DOHH2 (cell line): Measurements from ENCODE around the gene VGLL4.

Experiments
- H3F3A ChIP-seq: fragments of 200-600 bp; sonication (generic), shearing (Covaris generic); 2 replicates; pipeline ENCODE4 v1.6.0; 2016; ENCODE audit warnings: antibody characterized with exemption, mild to moderate bottlenecking; ENCODE audit not compliant: control insufficient read depth, insufficient read depth
- H3K27ac ChIP-seq: fragments of 200-600 bp; sonication (generic); 2 replicates; pipeline ENCODE4 v1.5.1; 2014; ENCODE audit warnings: low read depth, mild to moderate bottlenecking, low read length, moderate library complexity
- H3K27me3 ChIP-seq: fragments of 200-600 bp; sonication (generic); 2 replicates; pipeline ENCODE4 v1.6.1; 2014; ENCODE audit warnings: mild to moderate bottlenecking, low read length, mixed read lengths; ENCODE audit not compliant: control insufficient read depth
- H3K36me3 ChIP-seq: fragments of 200-600 bp; sonication (generic); 2 replicates; pipeline ENCODE4 v1.6.1; 2014; ENCODE audit warnings: mild to moderate bottlenecking, low read length, moderate library complexity, mixed read lengths; ENCODE audit not compliant: control insufficient read depth
- H3K4me1 ChIP-seq: fragments of 200-600 bp; sonication (generic); 2 replicates; pipeline ENCODE4 v1.6.1; 2014; ENCODE audit warnings: mild to moderate bottlenecking, low read length, mixed read lengths; ENCODE audit not compliant: control insufficient read depth
- H3K4me2 ChIP-seq: fragments of 200-600 bp; sonication (generic); 2 replicates; pipeline ENCODE4 v1.6.0; 2014; ENCODE audit warnings: mild to moderate bottlenecking, low read length, moderate library complexity
- H3K4me3 ChIP-seq: fragments of 200-600 bp; sonication (generic); 2 replicates; pipeline ENCODE4 v1.5.1; 2014; ENCODE audit warnings: mild to moderate bottlenecking, low read length, mixed read lengths
- H3K79me2 ChIP-seq: fragments of 200-600 bp; sonication (generic); 2 replicates; pipeline ENCODE4 v1.6.1; 2014; ENCODE audit warnings: mild to moderate bottlenecking, low read length, mixed read lengths; ENCODE audit not compliant: control insufficient read depth
- H3K9me2 ChIP-seq: fragments of 200-600 bp; sonication (generic); replicated peaks from 2 replicates; pipeline ENCODE4 v1.6.1; 2014; ENCODE audit warnings: mild to moderate bottlenecking, low read length, mixed read lengths; ENCODE audit not compliant: control insufficient read depth
- H3K9me3 ChIP-seq: fragments of 200-600 bp; sonication (generic); 2 replicates; pipeline ENCODE4 v1.6.1; 2014; ENCODE audit warnings: antibody characterized with exemption, low read length, mixed read lengths; ENCODE audit not compliant: control insufficient read depth, insufficient read depth
- H4K20me1 ChIP-seq: fragments of 200-600 bp; sonication (generic); 2 replicates; pipeline ENCODE4 v1.6.0; 2014; ENCODE audit warnings: low read depth, mild to moderate bottlenecking, antibody characterized with exemption, low read length, moderate library complexity; ENCODE audit not compliant: control insufficient read depth, insufficient read depth
- EZH2phosphoT487 ChIP-seq: fragments of 200-600 bp; sonication (generic); IDR thresholded peaks from 2 replicates; pipeline ENCODE4 v1.6.1; 2017; ENCODE audit warnings: borderline replicate concordance, mild to moderate bottlenecking, antibody characterized with exemption, low read length, moderate library complexity, mixed read lengths
- TF ChIP-seq, protein P1 (sequence below): fragments of 200-600 bp; sonication (generic); IDR thresholded peaks from one replicate; pipeline ENCODE4 v1.5.1; 2014; ENCODE audit warnings: antibody characterized with exemption, mild to moderate bottlenecking, low read depth, low read length; ENCODE audit not compliant: poor library complexity, severe bottlenecking

VGLL4 gene

GRCh38 chr3:11559816-11560633 is 83.7 kb downstream of the VGLL4 start:
- no peaks in the 10 kb centered on the region for H3K27me3 ChIP-seq
- peaks cover 62% of the 10 kb centered on the region for H3K79me2 ChIP-seq
- no peaks in the 10 kb centered on the region for H3F3A ChIP-seq
- no peak overlapping the region for H3K27ac ChIP-seq
- H3K4me1 ChIP-seq: peaks cover 17% of the 10 kb centered on the region; the same call in 1 of the 2 replicates
- H3K9me2 ChIP-seq: no peaks in the 10 kb centered on the region
- TF ChIP-seq EZH2phosphoT487: no peak
- TF ChIP-seq, protein P1, sequence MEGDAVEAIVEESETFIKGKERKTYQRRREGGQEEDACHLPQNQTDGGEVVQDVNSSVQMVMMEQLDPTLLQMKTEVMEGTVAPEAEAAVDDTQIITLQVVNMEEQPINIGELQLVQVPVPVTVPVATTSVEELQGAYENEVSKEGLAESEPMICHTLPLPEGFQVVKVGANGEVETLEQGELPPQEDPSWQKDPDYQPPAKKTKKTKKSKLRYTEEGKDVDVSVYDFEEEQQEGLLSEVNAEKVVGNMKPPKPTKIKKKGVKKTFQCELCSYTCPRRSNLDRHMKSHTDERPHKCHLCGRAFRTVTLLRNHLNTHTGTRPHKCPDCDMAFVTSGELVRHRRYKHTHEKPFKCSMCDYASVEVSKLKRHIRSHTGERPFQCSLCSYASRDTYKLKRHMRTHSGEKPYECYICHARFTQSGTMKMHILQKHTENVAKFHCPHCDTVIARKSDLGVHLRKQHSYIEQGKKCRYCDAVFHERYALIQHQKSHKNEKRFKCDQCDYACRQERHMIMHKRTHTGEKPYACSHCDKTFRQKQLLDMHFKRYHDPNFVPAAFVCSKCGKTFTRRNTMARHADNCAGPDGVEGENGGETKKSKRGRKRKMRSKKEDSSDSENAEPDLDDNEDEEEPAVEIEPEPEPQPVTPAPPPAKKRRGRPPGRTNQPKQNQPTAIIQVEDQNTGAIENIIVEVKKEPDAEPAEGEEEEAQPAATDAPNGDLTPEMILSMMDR: no peak
- no peak overlapping the region for H3K4me3 ChIP-seq
- no peak overlapping the region for H3K4me2 ChIP-seq
- H3K9me3 ChIP-seq: no peaks in the 10 kb centered on the region
- 0 out of 2 replicates have a peak, but pooled peaks cover 10% of the 10 kb centered on the region for H4K20me1 ChIP-seq
- H3K36me3 ChIP-seq: peaks cover 93% of the 10 kb centered on the region

- H3K27me3 ChIP-seq: no peaks in the 10 kb centered on the region
- peaks cover 93% of the 10 kb centered on the region for H3K36me3 ChIP-seq
- H3K27ac ChIP-seq: no peak overlapping the region
- H4K20me1 ChIP-seq: 0 out of 2 replicates have a peak, but pooled peaks cover 10% of the 10 kb centered on the region
- H3K4me1 ChIP-seq: peaks cover 17% of the 10 kb centered on the region; the same call in 1 of the 2 replicates
- no peaks in the 10 kb centered on the region for H3F3A ChIP-seq
- TF ChIP-seq, protein P1: no peak
- TF ChIP-seq EZH2phosphoT487: no peak
- H3K4me2 ChIP-seq: no peak overlapping the region
- H3K9me3 ChIP-seq: no peaks in the 10 kb centered on the region
- no peak overlapping the region for H3K4me3 ChIP-seq
- no peaks in the 10 kb centered on the region for H3K9me2 ChIP-seq
- peaks cover 59% of the 10 kb centered on the region for H3K79me2 ChIP-seq
These were observed 84.5 kb downstream of the VGLL4 start for GRCh38 chr3:11558918-11559815.

GRCh38 chr3:11558411-11558903 is 85.3 kb downstream of the VGLL4 start:
- no peak overlapping the region for H3K4me2 ChIP-seq
- peaks cover 17% of the 10 kb centered on the region; the same call in 1 of the 2 replicates for H3K4me1 ChIP-seq
- no peaks in the 10 kb centered on the region for H3F3A ChIP-seq
- H3K9me2 ChIP-seq: no peaks in the 10 kb centered on the region
- H3K27me3 ChIP-seq: no peaks in the 10 kb centered on the region
- TF ChIP-seq EZH2phosphoT487: no peak
- TF ChIP-seq, protein P1: no peak
- no peaks in the 10 kb centered on the region for H3K9me3 ChIP-seq
- H3K4me3 ChIP-seq: no peak overlapping the region
- H4K20me1 ChIP-seq: 0 out of 2 replicates have a peak, but pooled peaks cover 8% of the 10 kb centered on the region
- H3K36me3 ChIP-seq: peaks cover 90% of the 10 kb centered on the region
- peaks cover 52% of the 10 kb centered on the region for H3K79me2 ChIP-seq
- no peak overlapping the region for H3K27ac ChIP-seq
